ENCODE data around the gene OR52W1.
"Not testable (repeated sequence)": the region's sequence is repeated elsewhere in the genome, so short reads cannot be mapped to it uniquely, and the experiment has no call there.

The OR52W1 gene

GRCh38 chr11:6232899-6233298 is 33.9 kb downstream of the OR52W1 start:
- TF ChIP-seq ZNF274 (IDR thresholded peaks at IDR 0.05; ENCODE audit: low read depth, low read length) = no peak
- H3K4me3 ChIP-seq (ENCODE audit: low read length) = no peak overlapping the region

GRCh38 chr11:6233984-6234386 is 35.0 kb downstream of the OR52W1 start:
- H3K4me3 ChIP-seq (ENCODE audit: low read length) = peak overlapping the region; percentile 81
- no peak for TF ChIP-seq ZNF274 (IDR thresholded peaks at IDR 0.05; ENCODE audit: low read depth, low read length)

- no peak for TF ChIP-seq ZNF274 (IDR thresholded peaks at IDR 0.05; ENCODE audit: low read depth, low read length)
- peak within 1 kb of the TSS; percentile 81 for H3K4me3 ChIP-seq (ENCODE audit: low read length)
These were observed 35.5 kb downstream of the OR52W1 start, which contains the start of gene FHIP1B for GRCh38 chr11:6234387-6235107. Gene FHIP1B (minus strand): TSS chr11:6234636. CDS start chr11:6224516, 10,120 bp downstream.

GRCh38 chr11:6237266-6237665 is 38.2 kb downstream of the OR52W1 start:
- TF ChIP-seq ZNF274 (IDR thresholded peaks at IDR 0.05; ENCODE audit: low read depth, low read length) = no peak
- no peak overlapping the region for H3K4me3 ChIP-seq (ENCODE audit: low read length)

- no peak for TF ChIP-seq ZNF274 (IDR thresholded peaks at IDR 0.05; ENCODE audit: low read depth, low read length)
These were observed 38.8 kb downstream of the OR52W1 start for GRCh38 chr11:6237761-6238302.

GRCh38 chr11:6238902-6239301 is 39.9 kb downstream of the OR52W1 start, which contains the start of gene CNGA4:
Gene CNGA4 (plus strand): TSS chr11:6239089. CDS start chr11:6239207, 118 bp downstream.
- no peak for TF ChIP-seq ZNF274 (IDR thresholded peaks at IDR 0.05; ENCODE audit: low read depth, low read length)
- H3K4me3 ChIP-seq (ENCODE audit: low read length) = no peak within 1 kb of the TSS

More at GRCh38 chr11:6237761-6238302, 38.8 kb downstream of the OR52W1 start:
- no peak overlapping the region for H3K4me3 ChIP-seq (ENCODE audit: low read length)

- H3K4me3 ChIP-seq (ENCODE audit: low read length) = no peak overlapping the region
- no peak for TF ChIP-seq ZNF274 (IDR thresholded peaks at IDR 0.05; ENCODE audit: low read depth, low read length)
These were observed 41.1 kb downstream of the OR52W1 start for GRCh38 chr11:6240139-6240538.

GRCh38 chr11:6240781-6241180 is 41.8 kb downstream of the OR52W1 start:
- TF ChIP-seq ZNF274 (IDR thresholded peaks at IDR 0.05; ENCODE audit: low read depth, low read length) = no peak

GRCh38 chr11:6241316-6241715 is 42.3 kb downstream of the OR52W1 start:
- H3K4me3 ChIP-seq (ENCODE audit: low read length) = no peak overlapping the region
- TF ChIP-seq ZNF274 (IDR thresholded peaks at IDR 0.05; ENCODE audit: low read depth, low read length) = no peak

More at GRCh38 chr11:6240781-6241180, 41.8 kb downstream of the OR52W1 start:
- H3K4me3 ChIP-seq (ENCODE audit: low read length) = no peak overlapping the region

GRCh38 chr11:6245536-6245935 is 46.5 kb downstream of the OR52W1 start:
- no peak overlapping the region for H3K4me3 ChIP-seq (ENCODE audit: low read length)
- TF ChIP-seq ZNF274 (IDR thresholded peaks at IDR 0.05; ENCODE audit: low read depth, low read length) = no peak

GRCh38 chr11:6248248-6248647 is 49.2 kb downstream of the OR52W1 start:
- H3K4me3 ChIP-seq (ENCODE audit: low read length) = no peak overlapping the region

GRCh38 chr11:6248897-6249296 is 49.9 kb downstream of the OR52W1 start:
- not testable (repeated sequence) for H3K4me3 ChIP-seq (ENCODE audit: low read length)

More at GRCh38 chr11:6248248-6248647, 49.2 kb downstream of the OR52W1 start:
- TF ChIP-seq ZNF274 (IDR thresholded peaks at IDR 0.05; ENCODE audit: low read depth, low read length) = no peak

Measured in GM08714 (cell line).